Measurements from ENCODE around the gene ZNHIT6. TPM values are rescaled to one million over a fixed set of nuclear protein-coding genes. Genes with fewer than 3 reads are reported as not detected.

Gene ZNHIT6
- total RNA-seq, 4 donors from 2014 or later: 8.2 to 20.0 (median 9.9) TPM

DNA sequence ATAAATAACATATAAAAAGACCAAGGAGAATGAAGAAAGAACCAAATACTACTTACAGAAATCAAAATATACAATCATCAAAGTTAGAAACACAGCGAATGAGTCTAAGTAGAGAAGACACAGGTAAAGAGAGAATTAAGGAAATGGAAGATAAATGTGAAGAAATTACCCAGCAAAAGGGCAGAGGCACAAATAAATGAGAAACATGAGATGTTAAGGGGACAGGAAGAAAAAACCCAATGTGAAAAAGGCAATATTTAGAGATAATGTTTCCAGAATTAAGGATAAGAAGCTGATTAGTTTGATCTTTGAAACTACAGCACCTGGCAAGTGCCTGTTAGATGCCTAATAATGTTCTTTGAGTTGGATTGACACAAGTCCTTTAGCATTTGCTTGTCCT, 86.8 kb downstream of the ZNHIT6 start:
- no peak overlapping the region for H3K4me3 ChIP-seq
- 89% methylated on average over 1 of the region's 1 CpG for WGBS, 2 donors
- H3K27ac ChIP-seq: no peak overlapping the region
- no peak for DNase-seq
- TF ChIP-seq, protein P1, sequence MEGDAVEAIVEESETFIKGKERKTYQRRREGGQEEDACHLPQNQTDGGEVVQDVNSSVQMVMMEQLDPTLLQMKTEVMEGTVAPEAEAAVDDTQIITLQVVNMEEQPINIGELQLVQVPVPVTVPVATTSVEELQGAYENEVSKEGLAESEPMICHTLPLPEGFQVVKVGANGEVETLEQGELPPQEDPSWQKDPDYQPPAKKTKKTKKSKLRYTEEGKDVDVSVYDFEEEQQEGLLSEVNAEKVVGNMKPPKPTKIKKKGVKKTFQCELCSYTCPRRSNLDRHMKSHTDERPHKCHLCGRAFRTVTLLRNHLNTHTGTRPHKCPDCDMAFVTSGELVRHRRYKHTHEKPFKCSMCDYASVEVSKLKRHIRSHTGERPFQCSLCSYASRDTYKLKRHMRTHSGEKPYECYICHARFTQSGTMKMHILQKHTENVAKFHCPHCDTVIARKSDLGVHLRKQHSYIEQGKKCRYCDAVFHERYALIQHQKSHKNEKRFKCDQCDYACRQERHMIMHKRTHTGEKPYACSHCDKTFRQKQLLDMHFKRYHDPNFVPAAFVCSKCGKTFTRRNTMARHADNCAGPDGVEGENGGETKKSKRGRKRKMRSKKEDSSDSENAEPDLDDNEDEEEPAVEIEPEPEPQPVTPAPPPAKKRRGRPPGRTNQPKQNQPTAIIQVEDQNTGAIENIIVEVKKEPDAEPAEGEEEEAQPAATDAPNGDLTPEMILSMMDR (IDR thresholded peaks at IDR 0.05): no peak
- TF ChIP-seq POLR2A (IDR thresholded peaks at IDR 0.05): no peak
- peaks cover 0 to 11% (median 7%) of the 10 kb centered on the region in 3 donors for H3K9me3 ChIP-seq
- intact Hi-C loops (cut with DNase I): no loop called here
- H3K27me3 ChIP-seq: peaks cover 0 to under 1% (median 0%) of the 10 kb centered on the region in 4 donors
- H3K4me1 ChIP-seq: no peaks in the 10 kb centered on the region
- peaks cover 0 to 21% (median 0%) of the 10 kb centered on the region in 3 donors for H3K36me3 ChIP-seq

DNA sequence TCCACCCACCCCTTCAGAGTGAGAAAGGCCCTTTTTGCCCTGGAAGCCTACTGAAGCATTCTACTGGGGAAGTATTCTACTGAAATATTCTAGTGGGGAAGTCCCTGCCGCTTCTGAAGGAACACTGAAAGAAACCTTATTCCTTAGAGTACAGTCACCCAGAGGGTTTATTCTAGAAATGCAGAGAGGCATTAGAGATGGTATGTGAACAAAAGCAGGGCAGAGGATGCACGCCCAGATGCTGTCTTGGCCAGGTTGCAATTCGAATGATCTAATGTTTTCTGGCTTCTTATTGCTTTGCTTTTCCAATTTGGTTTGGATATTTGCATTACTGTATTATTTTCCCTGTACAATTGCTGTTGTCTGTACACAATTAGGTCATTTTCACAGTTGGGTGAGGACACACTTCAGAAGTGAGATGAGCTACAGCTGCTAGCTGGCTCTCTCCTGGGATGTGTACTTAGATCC, 90.6 kb downstream of the ZNHIT6 start:
- TF ChIP-seq, protein P1 (IDR thresholded peaks at IDR 0.05): no peak
- TF ChIP-seq POLR2A (IDR thresholded peaks at IDR 0.05): no peak
- H3K4me3 ChIP-seq: no peak overlapping the region
- peaks cover 0 to 9% (median 0%) of the 10 kb centered on the region in 3 donors for H3K36me3 ChIP-seq
- intact Hi-C loops (cut with DNase I): no loop called here
- peaks cover 0 to 4% (median 0%) of the 10 kb centered on the region in 4 donors for H3K27me3 ChIP-seq
- no peak for DNase-seq
- H3K4me1 ChIP-seq: peaks cover 0 to 8% (median 0%) of the 10 kb centered on the region in 3 donors
- H3K27ac ChIP-seq: no peak overlapping the region
- peaks cover 0 to 11% (median 7%) of the 10 kb centered on the region in 3 donors for H3K9me3 ChIP-seq
- WGBS, 2 donors: 28 to 44% methylated on average over 3 of the region's 3 CpGs

DNA sequence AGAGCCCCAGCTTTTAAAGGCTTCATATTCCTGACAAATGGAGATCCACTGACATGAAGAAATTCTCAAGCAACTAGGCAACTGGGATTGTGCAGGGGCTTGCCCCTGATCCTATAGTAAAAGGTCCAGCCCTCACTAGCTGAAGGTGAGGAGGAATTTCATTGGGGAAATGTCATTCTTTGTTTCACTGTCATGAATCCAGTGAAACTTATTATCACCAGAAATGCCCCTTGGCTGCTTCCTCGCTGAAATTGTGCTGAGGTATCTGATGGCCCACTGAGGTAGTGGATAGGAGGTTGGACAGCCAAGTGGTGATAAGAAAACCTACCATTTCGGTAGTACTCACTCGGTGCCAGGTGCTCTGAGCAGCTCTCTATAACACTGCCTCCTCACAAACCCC, 91.5 kb downstream of the ZNHIT6 start:
- Histone ChIP-seq H3K27ac (no peak overlapping the region), H3K4me3 (no peak overlapping the region), H3K4me1 (peaks cover 0 to 15% (median 0%) of the 10 kb centered on the region in 3 donors), H3K36me3 (no peaks in the 10 kb centered on the region), H3K9me3 (peaks cover 0 to 11% (median 7%) of the 10 kb centered on the region in 3 donors), H3K27me3 (peaks cover 0 to 4% (median 0%) of the 10 kb centered on the region in 4 donors)
- intact Hi-C loops (cut with DNase I): no loop called here
- no peak for TF ChIP-seq POLR2A (IDR thresholded peaks at IDR 0.05)
- TF ChIP-seq, protein P1 (IDR thresholded peaks at IDR 0.05): no peak
- 88 to 91% methylated on average over 3 of the region's 3 CpGs for WGBS, 2 donors
- no peak for DNase-seq

DNA sequence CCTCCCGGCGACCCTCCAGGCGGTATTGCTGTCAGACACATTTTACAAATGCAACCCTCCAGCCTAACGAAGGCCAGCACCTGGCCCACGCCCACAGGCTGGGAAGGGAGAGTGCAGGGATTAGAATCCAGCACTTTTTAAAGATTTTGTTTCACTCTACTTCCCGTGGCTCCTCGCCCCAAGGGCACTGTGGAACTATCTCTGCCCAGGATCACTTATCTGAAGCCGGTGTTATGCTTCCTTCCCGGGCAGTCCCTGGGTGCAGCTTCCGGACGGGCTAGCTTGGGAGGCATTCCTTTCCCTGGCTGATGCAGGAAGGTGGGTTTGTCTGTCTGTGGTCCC, 91.9 kb downstream of the ZNHIT6 start:
- Histone ChIP-seq H3K4me1 (peaks cover 0 to 15% (median 0%) of the 10 kb centered on the region in 3 donors), H3K4me3 (no peak overlapping the region), H3K9me3 (peaks cover 0 to 7% (median 4%) of the 10 kb centered on the region in 3 donors), H3K36me3 (no peaks in the 10 kb centered on the region), H3K27me3 (peaks cover 0 to 4% (median 0%) of the 10 kb centered on the region in 4 donors), H3K27ac (no peak overlapping the region)
- intact Hi-C loops (cut with DNase I): no loop called here
- DNase-seq: no peak
- 71 to 78% methylated on average over 6 of the region's 11 CpGs for WGBS, 2 donors
- TF ChIP-seq POLR2A (IDR thresholded peaks at IDR 0.05): no peak
- TF ChIP-seq, protein P1 (IDR thresholded peaks at IDR 0.05): no peak

DNA sequence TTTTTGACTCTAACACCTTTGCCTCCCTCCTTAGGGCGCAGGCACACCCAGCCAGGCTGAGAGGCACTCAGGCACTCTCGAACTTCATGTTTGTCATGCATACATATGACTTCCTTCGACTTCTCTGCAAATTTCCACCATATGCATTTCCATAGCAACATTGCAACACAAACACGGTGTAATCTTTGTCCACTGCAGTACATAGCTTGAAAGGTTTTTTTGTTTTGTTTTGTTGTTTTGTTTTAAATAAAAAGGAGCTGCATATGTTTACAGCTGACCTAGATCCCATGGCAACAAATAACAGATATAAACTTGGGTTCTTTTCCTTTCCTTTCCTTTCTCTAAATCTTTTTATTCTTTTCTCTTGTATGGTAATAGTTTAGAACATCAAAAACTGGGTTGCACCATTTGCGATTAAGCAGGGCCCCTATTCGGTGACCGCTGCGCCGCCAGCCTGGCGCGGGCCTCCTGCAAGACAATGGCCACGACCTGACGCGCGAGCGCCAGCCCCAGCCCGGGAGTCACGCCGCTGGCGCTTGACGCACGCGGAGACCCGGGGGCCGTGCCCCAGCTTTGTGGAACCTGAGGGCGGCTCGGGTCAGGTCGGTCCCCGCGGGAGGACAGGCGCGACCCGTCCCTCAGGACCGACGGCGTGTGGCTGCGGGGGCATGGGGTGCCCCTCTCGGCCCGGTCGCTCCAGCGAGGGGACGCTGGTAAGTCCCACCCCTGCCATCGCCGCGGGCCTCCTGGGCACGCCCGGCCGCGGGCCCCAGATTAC, 92.5 kb downstream of the ZNHIT6 start:
- Histone ChIP-seq H3K4me3 (no peak overlapping the region), H3K27ac (no peak overlapping the region), H3K36me3 (no peaks in the 10 kb centered on the region), H3K9me3 (peaks cover 0 to 2% (median 0%) of the 10 kb centered on the region in 3 donors), H3K27me3 (peaks cover 0 to 4% (median 0%) of the 10 kb centered on the region in 4 donors), H3K4me1 (peaks cover 0 to 15% (median 0%) of the 10 kb centered on the region in 3 donors)
- intact Hi-C loops (cut with DNase I): no loop called here
- TF ChIP-seq POLR2A (IDR thresholded peaks at IDR 0.05): no peak
- TF ChIP-seq, protein P1 (IDR thresholded peaks at IDR 0.05): no peak
- 59 to 75% methylated on average over 9 to 18 of the region's 49 CpGs for WGBS, 2 donors
- DNase-seq: no peak

All from esophagus squamous epithelium (tissue), 5 donors.